HG03108 (cell line): ENCODE results near the gene CTU2.
"Not testable (repeated sequence)": the region's sequence is repeated elsewhere in the genome, so short reads cannot be mapped to it uniquely, and the experiment has no call there.

ENCODE experiments used
- ATAC-seq: cut with Tn5 transposase; IDR thresholded peaks from one replicate; pipeline ENCODE4 v1.9.1; 2021; ENCODE audit warnings: moderate library complexity; ENCODE audit not compliant: unreplicated experiment

CTU2 gene

GRCh38 chr16:88706229-88706964 is at the start of gene CTU2, which contains the start of gene RNF166:
Gene CTU2 (plus strand): TSS chr16:88706503. CDS start chr16:88706531, 28 bp downstream.
Gene RNF166 (minus strand): TSS chr16:88706408. CDS start chr16:88706325, 83 bp downstream.
- peak; percentile 46 for ATAC-seq

- no peak for ATAC-seq
Observed at GRCh38 chr16:88657371-88657770, 48.9 kb upstream of the CTU2 start.

GRCh38 chr16:88658714-88659113 is 47.6 kb upstream of the CTU2 start:
- ATAC-seq, result no peak

- no peak for ATAC-seq
Observed at GRCh38 chr16:88659160-88659559, 47.1 kb upstream of the CTU2 start.

- ATAC-seq, result no peak
Observed at GRCh38 chr16:88661468-88661867, 44.8 kb upstream of the CTU2 start.

GRCh38 chr16:88662222-88662842 is 44.0 kb upstream of the CTU2 start:
- ATAC-seq, result no peak

GRCh38 chr16:88662843-88663606 is 43.3 kb upstream of the CTU2 start, which contains the start of gene MVD:
Gene MVD (minus strand): TSS chr16:88663091. CDS start chr16:88663080, 11 bp downstream.
- ATAC-seq, result peak; percentile 95

- no peak for ATAC-seq
Observed at GRCh38 chr16:88665148-88665547, 41.2 kb upstream of the CTU2 start.

GRCh38 chr16:88665570-88665969 is 40.7 kb upstream of the CTU2 start:
- ATAC-seq, result no peak

- ATAC-seq, result no peak
Observed at GRCh38 chr16:88667461-88667860, 38.8 kb upstream of the CTU2 start.

GRCh38 chr16:88669493-88669892 is 36.8 kb upstream of the CTU2 start:
- not testable (repeated sequence) for ATAC-seq

- no peak for ATAC-seq
Observed at GRCh38 chr16:88669980-88670379, 36.3 kb upstream of the CTU2 start.

GRCh38 chr16:88671806-88672205 is 34.5 kb upstream of the CTU2 start:
- no peak for ATAC-seq

GRCh38 chr16:88672776-88673175 is 33.5 kb upstream of the CTU2 start:
- no peak for ATAC-seq

GRCh38 chr16:88673716-88674379 is 32.5 kb upstream of the CTU2 start:
- ATAC-seq, result no peak

GRCh38 chr16:88676502-88677242 is 29.6 kb upstream of the CTU2 start:
- ATAC-seq, result no peak

- no peak for ATAC-seq
Observed at GRCh38 chr16:88677721-88678120, 28.6 kb upstream of the CTU2 start.

GRCh38 chr16:88678224-88678979 is 27.9 kb upstream of the CTU2 start:
- no peak for ATAC-seq

- no peak for ATAC-seq
Observed at GRCh38 chr16:88680554-88681083, 25.7 kb upstream of the CTU2 start.
